T-helper 1 cell treated with Interleukin-12 subunit alpha and Interleukin-12 subunit beta and Interleukin-4 antibody, amounts not matched to agents 30 μg/mL and 1 μg/mL, for 36 hours (primary cell): ENCODE results near the gene PLG.
"Not testable (repeated sequence)": the region's sequence is repeated elsewhere in the genome, so short reads cannot be mapped to it uniquely, and the experiment has no call there.

Source experiments
- H3K27ac Mint-ChIP-seq: one replicate; pipeline ENCODE4 v1.8.0; 2021; ENCODE audit warnings: mild to moderate bottlenecking, mixed read lengths
- H3K27me3 Mint-ChIP-seq: one replicate; pipeline ENCODE4 v1.8.0; 2021; ENCODE audit warnings: low read depth, mixed read lengths
- H3K36me3 Mint-ChIP-seq: one replicate; pipeline ENCODE4 v1.8.0; 2021; ENCODE audit warnings: low read depth, mixed read lengths
- H3K4me1 Mint-ChIP-seq: one replicate; pipeline ENCODE4 v1.8.0; 2021; ENCODE audit warnings: low read depth, mixed read lengths
- H3K4me3 Mint-ChIP-seq: one replicate; pipeline ENCODE4 v1.8.0; 2021; ENCODE audit warnings: mild to moderate bottlenecking, moderate library complexity, mixed read lengths
- H3K9me3 Mint-ChIP-seq: one replicate; pipeline ENCODE4 v1.8.0; 2021; ENCODE audit warnings: mixed read lengths

The PLG gene

DNA sequence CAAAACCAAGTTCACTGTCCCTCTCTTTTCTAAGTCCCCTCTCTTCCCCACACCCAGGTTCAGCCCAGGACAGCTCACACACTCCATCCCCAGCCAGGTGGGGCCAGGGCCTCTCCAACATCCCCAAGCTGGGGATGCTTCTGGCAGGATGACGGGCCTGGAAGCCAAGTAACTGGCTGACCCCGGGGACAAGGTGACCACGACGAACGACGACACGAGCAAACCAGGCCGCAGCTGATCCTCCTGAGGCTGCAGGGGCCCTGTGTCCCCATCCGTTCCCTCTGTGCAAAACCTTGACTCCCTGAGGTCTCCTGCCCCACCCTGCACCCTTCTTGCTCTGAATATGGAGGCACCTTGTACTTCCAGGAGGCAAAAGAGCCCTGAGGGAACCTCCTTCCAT, 11.6 kb upstream of the PLG start:
- Mint-ChIP-seq H3K27me3 (peaks cover 3% of the 10 kb centered on the region), H3K9me3 (no peaks in the 10 kb centered on the region), H3K36me3 (no peaks in the 10 kb centered on the region), H3K4me3 (no peak overlapping the region), H3K4me1 (no peaks in the 10 kb centered on the region), H3K27ac (no peak overlapping the region)

DNA sequence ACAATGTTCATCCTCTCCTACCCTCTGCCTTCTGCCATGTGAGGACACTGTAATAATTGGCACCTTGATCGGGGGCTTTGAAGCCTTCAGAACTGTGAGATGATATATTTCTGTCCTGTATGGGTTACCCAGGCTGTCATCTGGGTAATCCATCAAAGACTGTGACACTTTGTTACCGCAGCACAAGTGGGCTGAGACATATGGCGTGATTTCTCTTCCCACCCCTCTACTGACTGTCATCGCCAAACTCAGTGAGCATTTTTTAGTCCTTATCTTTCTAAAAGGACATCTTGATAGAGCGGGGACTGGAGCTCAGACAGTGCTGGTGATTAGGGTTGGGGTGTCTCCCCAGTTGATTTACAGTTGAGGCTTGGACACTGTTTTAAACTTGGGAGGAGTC, 10.4 kb upstream of the PLG start:
- H3K4me1 Mint-ChIP-seq: no peaks in the 10 kb centered on the region
- no peaks in the 10 kb centered on the region for H3K36me3 Mint-ChIP-seq
- peaks cover 3% of the 10 kb centered on the region for H3K27me3 Mint-ChIP-seq
- no peak overlapping the region for H3K4me3 Mint-ChIP-seq
- no peak overlapping the region for H3K27ac Mint-ChIP-seq
- no peaks in the 10 kb centered on the region for H3K9me3 Mint-ChIP-seq

GRCh38 chr6:160692369-160692959, 9.6 kb upstream of the PLG start:
- Mint-ChIP-seq H3K9me3 (no peaks in the 10 kb centered on the region), H3K4me3 (no peak overlapping the region), H3K4me1 (no peaks in the 10 kb centered on the region), H3K27ac (no peak overlapping the region), H3K27me3 (peaks cover 3% of the 10 kb centered on the region), H3K36me3 (no peaks in the 10 kb centered on the region)

DNA sequence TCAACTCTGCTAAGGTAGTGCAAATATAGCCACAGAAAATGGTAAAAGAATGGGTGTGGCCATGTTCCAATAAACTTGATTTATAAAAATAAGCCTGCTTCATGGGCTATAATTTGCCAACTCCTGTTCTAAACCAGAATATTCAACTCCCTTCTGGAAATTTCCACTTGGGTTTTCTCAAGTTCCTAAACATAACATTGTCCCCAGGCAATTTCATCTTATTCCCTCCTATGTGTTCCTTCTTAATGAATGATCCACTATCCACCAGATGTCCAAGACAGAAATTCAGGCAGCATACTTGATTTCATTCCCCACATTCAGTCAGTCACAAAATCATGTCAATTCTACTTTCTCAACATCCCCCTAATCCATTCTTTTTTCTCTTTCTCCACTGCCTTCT, 7.0 kb upstream of the PLG start:
- not testable (repeated sequence) for H3K27me3 Mint-ChIP-seq, H3K4me3 Mint-ChIP-seq, H3K4me1 Mint-ChIP-seq, H3K9me3 Mint-ChIP-seq, H3K36me3 Mint-ChIP-seq, H3K27ac Mint-ChIP-seq

GRCh38 chr6:160695622-160696021, 6.4 kb upstream of the PLG start:
- not testable (repeated sequence) for H3K27me3 Mint-ChIP-seq

GRCh38 chr6:160696884-160697283, 5.2 kb upstream of the PLG start:
- not testable (repeated sequence) for H3K36me3 Mint-ChIP-seq, H3K4me3 Mint-ChIP-seq, H3K4me1 Mint-ChIP-seq

More at GRCh38 chr6:160695622-160696021, 6.4 kb upstream of the PLG start:
- H3K4me3 Mint-ChIP-seq, H3K36me3 Mint-ChIP-seq, H3K27ac Mint-ChIP-seq, H3K9me3 Mint-ChIP-seq, H3K4me1 Mint-ChIP-seq: not testable (repeated sequence)

GRCh38 chr6:160697826-160698225, 4.2 kb upstream of the PLG start:
- no peak overlapping the region for H3K27ac Mint-ChIP-seq
- H3K9me3 Mint-ChIP-seq: no peaks in the 10 kb centered on the region
- H3K4me3 Mint-ChIP-seq: no peak overlapping the region
- H3K27me3 Mint-ChIP-seq: peaks cover 3% of the 10 kb centered on the region
- no peaks in the 10 kb centered on the region for H3K4me1 Mint-ChIP-seq
- H3K36me3 Mint-ChIP-seq: no peaks in the 10 kb centered on the region

More at GRCh38 chr6:160696884-160697283, 5.2 kb upstream of the PLG start:
- H3K27ac Mint-ChIP-seq, H3K9me3 Mint-ChIP-seq, H3K27me3 Mint-ChIP-seq: not testable (repeated sequence)

DNA sequence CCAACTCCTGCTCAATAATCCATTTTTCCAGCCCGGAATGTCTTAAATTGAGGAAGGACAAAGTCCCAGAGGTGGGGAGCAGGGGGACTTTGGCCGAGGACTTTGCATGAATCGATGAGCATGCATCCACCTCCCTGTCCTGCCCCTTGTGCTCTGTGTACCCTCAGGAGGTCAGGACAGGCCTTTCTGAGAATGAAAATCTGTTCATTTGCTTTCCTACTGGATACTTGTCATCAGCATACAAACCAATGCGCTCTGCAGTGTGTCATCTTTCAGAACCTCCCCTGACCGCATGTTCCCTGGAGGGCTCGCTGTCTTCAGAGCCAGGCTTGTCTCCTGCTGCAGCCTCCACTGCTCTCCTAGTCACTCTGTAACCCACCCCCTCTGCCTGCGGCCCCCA, 2.6 kb downstream of the PLG start:
- not testable (repeated sequence) for H3K4me3 Mint-ChIP-seq, H3K4me1 Mint-ChIP-seq, H3K9me3 Mint-ChIP-seq, H3K36me3 Mint-ChIP-seq, H3K27ac Mint-ChIP-seq, H3K27me3 Mint-ChIP-seq

DNA sequence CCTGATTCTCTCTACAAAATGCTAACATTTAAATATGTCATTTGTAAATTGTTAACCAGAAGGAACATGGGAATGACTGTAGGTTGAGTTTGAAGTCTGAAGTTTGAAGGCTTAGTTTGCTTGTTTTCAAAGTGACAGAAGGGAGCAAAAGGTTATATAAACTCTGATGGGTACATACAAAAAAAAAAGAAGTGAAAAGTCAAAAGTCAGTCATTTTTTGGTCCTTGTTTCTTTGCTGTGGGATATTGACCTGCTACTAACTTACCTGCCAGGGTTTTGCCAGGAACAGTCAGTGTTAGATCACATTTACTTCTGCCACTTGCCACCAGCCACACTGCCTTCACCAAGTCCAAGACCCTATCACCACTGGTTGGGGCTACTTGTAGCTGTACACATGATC, 6.9 kb downstream of the PLG start:
- H3K9me3 Mint-ChIP-seq, H3K4me3 Mint-ChIP-seq, H3K27me3 Mint-ChIP-seq, H3K4me1 Mint-ChIP-seq, H3K36me3 Mint-ChIP-seq, H3K27ac Mint-ChIP-seq: not testable (repeated sequence)

- Mint-ChIP-seq H3K4me1 (no peaks in the 10 kb centered on the region), H3K4me3 (no peak overlapping the region), H3K9me3 (no peaks in the 10 kb centered on the region), H3K36me3 (no peaks in the 10 kb centered on the region), H3K27me3 (no peaks in the 10 kb centered on the region), H3K27ac (no peak overlapping the region)
Observed at GRCh38 chr6:160714731-160715316, 12.8 kb downstream of the PLG start.

DNA sequence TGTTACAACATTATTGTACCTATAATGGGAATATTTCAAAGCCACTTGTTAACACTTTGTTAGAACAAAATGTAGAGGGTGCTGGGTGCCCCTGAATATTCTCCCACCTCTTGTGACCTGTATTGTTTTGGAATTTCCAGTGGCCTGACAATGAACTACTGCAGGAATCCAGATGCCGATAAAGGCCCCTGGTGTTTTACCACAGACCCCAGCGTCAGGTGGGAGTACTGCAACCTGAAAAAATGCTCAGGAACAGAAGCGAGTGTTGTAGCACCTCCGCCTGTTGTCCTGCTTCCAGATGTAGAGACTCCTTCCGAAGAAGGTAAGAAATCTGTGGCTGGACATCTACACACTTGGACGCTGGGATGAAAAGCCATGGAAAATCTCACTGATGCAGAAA, 28.9 kb downstream of the PLG start:
- peaks cover 4% of the 10 kb centered on the region for H3K27me3 Mint-ChIP-seq
- H3K4me1 Mint-ChIP-seq: no peaks in the 10 kb centered on the region
- no peak overlapping the region for H3K4me3 Mint-ChIP-seq
- H3K36me3 Mint-ChIP-seq: no peaks in the 10 kb centered on the region
- no peak overlapping the region for H3K27ac Mint-ChIP-seq
- H3K9me3 Mint-ChIP-seq: no peaks in the 10 kb centered on the region

- no peaks in the 10 kb centered on the region for H3K4me1 Mint-ChIP-seq
- H3K27me3 Mint-ChIP-seq: peaks cover 4% of the 10 kb centered on the region
- no peak overlapping the region for H3K4me3 Mint-ChIP-seq
Observed at GRCh38 chr6:160733050-160733646, 31.1 kb downstream of the PLG start.

GRCh38 chr6:160734627-160735026, 32.6 kb downstream of the PLG start:
- Mint-ChIP-seq H3K4me1 (no peaks in the 10 kb centered on the region), H3K36me3 (no peaks in the 10 kb centered on the region), H3K4me3 (no peak overlapping the region), H3K27ac (no peak overlapping the region), H3K27me3 (peaks cover 4% of the 10 kb centered on the region), H3K9me3 (no peaks in the 10 kb centered on the region)

More at GRCh38 chr6:160733050-160733646, 31.1 kb downstream of the PLG start:
- Mint-ChIP-seq H3K27ac (no peak overlapping the region), H3K36me3 (no peaks in the 10 kb centered on the region), H3K9me3 (no peaks in the 10 kb centered on the region)

DNA sequence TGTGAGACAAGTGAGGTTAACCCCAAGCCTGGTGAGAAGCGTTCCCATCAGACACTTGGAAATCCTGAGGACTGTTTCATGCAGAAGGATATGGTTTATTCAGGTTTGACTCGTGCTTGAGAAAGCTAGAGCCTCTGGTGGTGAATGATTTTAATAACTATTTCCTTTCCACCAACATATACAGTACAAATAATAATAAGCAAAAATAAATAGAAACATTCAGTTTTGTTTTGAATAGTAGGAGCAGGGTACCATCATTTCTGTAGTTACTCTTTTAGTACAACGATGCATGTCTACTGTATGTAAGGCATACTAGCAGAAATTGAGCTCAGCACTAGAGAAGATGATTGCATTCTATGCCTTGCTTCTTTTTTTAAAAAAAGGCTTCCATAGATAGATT, 33.5 kb downstream of the PLG start:
- Mint-ChIP-seq H3K9me3 (no peaks in the 10 kb centered on the region), H3K4me3 (no peak overlapping the region), H3K27ac (no peak overlapping the region), H3K27me3 (peaks cover 4% of the 10 kb centered on the region), H3K36me3 (no peaks in the 10 kb centered on the region), H3K4me1 (no peaks in the 10 kb centered on the region)

GRCh38 chr6:160737934-160738333, 35.9 kb downstream of the PLG start:
- Mint-ChIP-seq H3K9me3 (no peaks in the 10 kb centered on the region), H3K36me3 (no peaks in the 10 kb centered on the region), H3K4me1 (no peaks in the 10 kb centered on the region), H3K4me3 (no peak overlapping the region), H3K27ac (no peak overlapping the region), H3K27me3 (peaks cover 8% of the 10 kb centered on the region)
